ENCODE measurements around the gene EFCAB5. TPM values are rescaled to one million over a fixed set of nuclear protein-coding genes. Genes with fewer than 3 reads are reported as not detected.

The EFCAB5 gene
- polyA plus RNA-seq, 1 of the 3 experiments (the other 2 are of a cell fraction): 0.05 TPM

- TF ChIP-seq GATA2 (CRISPR knock-in tag; IDR thresholded peaks at IDR 0.05): no peak
- no peak for TF ChIP-seq IRF3 (IDR thresholded peaks at IDR 0.05; ENCODE audit: low read depth, low read length)
- TF ChIP-seq EP300 (IDR thresholded peaks at IDR 0.05; ENCODE audit: borderline replicate concordance in 1 of 2, low read depth in 1 of 2, low read length in 1 of 2): no peak
- TF ChIP-seq CTCF (IDR thresholded peaks at IDR 0.05): no peak
- no peak for TF ChIP-seq TCF12 (IDR thresholded peaks at IDR 0.05)
- no peak for TF ChIP-seq RXRA (IDR thresholded peaks at IDR 0.05; ENCODE audit: borderline replicate concordance, low read depth)
- TF ChIP-seq REST (IDR thresholded peaks at IDR 0.05; ENCODE audit: low read depth, low read length): no peak
- TF ChIP-seq FOXM1 (IDR thresholded peaks at IDR 0.05; ENCODE audit: low read depth): no peak
- TF ChIP-seq SMC3 (IDR thresholded peaks at IDR 0.05; ENCODE audit: low read depth, low read length): no peak
- no peak for TF ChIP-seq RCOR1 (IDR thresholded peaks at IDR 0.05; ENCODE audit: low read length)
- no peak for TF ChIP-seq ELF1 (IDR thresholded peaks at IDR 0.05)
- no peak for TF ChIP-seq USF2 (IDR thresholded peaks at IDR 0.05; ENCODE audit: borderline replicate concordance, low read depth, low read length)
- TF ChIP-seq NFIC (IDR thresholded peaks at IDR 0.05; ENCODE audit: borderline replicate concordance): no peak
- no peak for TF ChIP-seq MEF2A (IDR thresholded peaks at IDR 0.05; ENCODE audit: borderline replicate concordance, low read depth)
- TF ChIP-seq PBX3 (IDR thresholded peaks at IDR 0.05): no peak
- no peak for TF ChIP-seq NRF1 (IDR thresholded peaks at IDR 0.05; ENCODE audit: low read depth, low read length)
- no peak; the same call in 1 of the 2 replicates for TF ChIP-seq RFX5 (IDR thresholded peaks at IDR 0.05; ENCODE audit: low read length)
- H3K4me3 ChIP-seq (ENCODE audit: low read depth in 2 of 2, low read length in 1 of 2): peak overlapping the region; percentile 76 to 82
- POLR2A ChIA-PET: interaction anchor here (1.1 kb wide), 1 partner anchor 220 kb away, joined by 3 read pairs; no protein-coding TSS in a partner anchor
- H4K20me1 ChIP-seq (ENCODE audit: insufficient read depth): peaks cover 5% of the 10 kb centered on the region
- DNase-seq: no peak
- H3K27ac ChIP-seq (ENCODE audit: low read depth in 2 of 2, low read length in 1 of 2): peak overlapping the region; percentile 95
- no peaks in the 10 kb centered on the region for H3K27me3 ChIP-seq (ENCODE audit: insufficient read depth)
- peaks cover 17% of the 10 kb centered on the region for H3F3A ChIP-seq (replicated peaks; ENCODE audit: insufficient read depth)
- H3K4me1 ChIP-seq (ENCODE audit: control insufficient read depth in 1 of 2, insufficient read depth in 2 of 2, low read depth in 1 of 2, low read length in 1 of 2): peaks cover 3 to 9% of the 10 kb centered on the region in 2 experiments; a peak in 2 of 4 replicates
- CTCF ChIA-PET: interaction anchor here (0.7 to 3.8 kb wide), 3 partner anchors 10 to 33 kb away, joined by 3 to 34 read pairs (median 11); no protein-coding TSS in a partner anchor
- no peaks in the 10 kb centered on the region for H3K9me2 ChIP-seq
- H3K4me2 ChIP-seq: peak overlapping the region; percentile 68
- WGBS (ENCODE audit: low lambda C conversion rate): 8% methylated on average over 10 of the region's 10 CpGs
- peak overlapping the region; percentile 96 for H3K9ac ChIP-seq
- H3K36me3 ChIP-seq (replicated peaks in 1 of 2; ENCODE audit: control insufficient read depth in 1 of 2, insufficient read depth in 2 of 2, low read length in 1 of 2): peaks cover 7 to 23% of the 10 kb centered on the region in 2 experiments
- H3K79me2 ChIP-seq (ENCODE audit: insufficient read depth): peaks cover 47% of the 10 kb centered on the region
- H3K9me3 ChIP-seq: no peaks in the 10 kb centered on the region
- peak overlapping the region; percentile 98 for H2AFZ ChIP-seq (ENCODE audit: low read depth)
Observed at GRCh38 chr17:30116345-30116660, 174.9 kb downstream of the EFCAB5 start.
